PFSK-1 (cell line): ENCODE results near the gene MIX23.

ENCODE experiments used
- POLR2AphosphoS5 ChIP-seq: IDR thresholded peaks from 2 replicates; pipeline ENCODE4 v1.6.1; 2012; ENCODE audit warnings: low read depth, mild to moderate bottlenecking, control low read depth, low read length, moderate library complexity
- REST ChIP-seq, 2 experiments: IDR thresholded peaks; 2 replicates each; pipeline versions ENCODE4 v1.6.1 to v1.8.0; 2011 to 2012; ENCODE audit warnings: low read depth in 2 of 2, low read length in 2 of 2, control low read depth in 1 of 2, inconsistent platforms in 1 of 2, mild to moderate bottlenecking in 1 of 2, moderate library complexity in 1 of 2; ENCODE audit not compliant: insufficient read depth in 1 of 2
- SIN3A ChIP-seq: IDR thresholded peaks from 2 replicates; pipeline ENCODE4 v1.6.1; 2012; ENCODE audit warnings: mild to moderate bottlenecking, low read length, moderate library complexity, borderline replicate concordance; ENCODE audit not compliant: insufficient read depth

GRCh38 chr3:122398920-122399319 is 15.9 kb upstream of the MIX23 start:
- TF ChIP-seq REST (IDR thresholded peaks at IDR 0.05; ENCODE audit: insufficient read depth in 1 of 2, low read depth in 2 of 2, low read length in 2 of 2) = no peak
- TF ChIP-seq POLR2AphosphoS5 = no peak
- no peak for TF ChIP-seq SIN3A
